HCEC 1CT (cell line): ENCODE measurements around the gene HYAL3.

Experiments
- DNase-seq: peaks from one replicate; pipeline ENCODE4 v3.0.0-alpha.2; 2017

HYAL3 gene

DNA sequence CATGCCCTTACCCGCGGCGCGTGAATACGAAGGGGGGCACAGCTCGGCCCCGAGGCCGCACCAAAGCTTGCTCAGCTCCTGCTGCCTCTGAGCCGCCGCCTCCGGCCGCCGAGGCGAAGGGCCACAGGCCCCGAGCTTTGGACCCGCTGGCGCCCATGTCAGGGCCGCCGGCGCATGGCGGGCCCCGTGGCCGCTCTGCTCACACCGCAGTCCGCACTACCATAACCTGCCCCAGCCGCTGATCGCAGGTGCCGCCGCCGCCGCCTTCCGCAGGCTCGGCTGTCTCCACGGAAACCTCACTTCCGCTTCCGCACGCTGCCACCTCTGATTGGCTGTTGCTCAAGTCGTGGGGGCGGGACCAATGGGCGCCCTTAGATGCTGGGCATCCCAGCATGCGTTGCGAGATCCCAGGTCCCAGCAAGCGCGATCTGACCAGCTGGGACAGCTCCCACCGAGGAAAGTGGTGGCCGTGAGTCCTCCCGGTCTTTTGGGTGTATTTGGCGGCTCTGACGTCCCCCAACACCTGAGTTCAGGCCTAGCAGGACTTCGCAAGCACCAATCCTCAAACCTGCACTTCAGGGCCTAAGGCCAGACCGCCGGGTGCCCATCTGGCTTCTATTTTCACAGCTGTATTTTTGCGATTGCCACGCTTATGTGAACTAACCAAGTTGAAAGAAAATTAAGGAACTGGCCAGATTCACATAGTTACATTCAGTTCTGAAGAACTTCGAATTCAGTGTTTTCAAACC lies 28.9 kb upstream of the HYAL3 start, which contains the start of gene TUSC2:
TUSC2 (minus strand) TSS at position 281 of the 749 bp plus-strand sequence; CDS start at position 157, 124 bp downstream.
- DNase-seq, result peak; percentile 94

DNA sequence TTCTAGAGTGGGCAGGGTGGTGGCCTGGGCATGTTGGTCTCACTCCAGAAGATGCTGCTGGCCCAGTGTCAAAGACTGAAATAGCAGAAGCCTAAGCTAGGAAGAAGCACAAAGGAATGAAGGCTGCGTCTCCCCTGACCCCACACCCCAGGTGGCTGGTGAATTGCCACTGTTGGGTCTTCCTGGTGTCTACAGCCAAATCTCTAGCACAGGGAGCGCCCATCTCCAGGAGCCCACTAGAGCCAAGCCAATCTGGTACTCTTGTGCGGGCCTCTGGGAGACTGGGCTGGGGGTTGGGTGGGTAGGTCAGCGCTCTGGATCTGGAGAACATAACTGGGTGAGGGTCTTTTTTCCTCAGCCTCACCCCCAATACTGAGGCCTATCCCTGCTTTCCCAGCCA lies 27.9 kb upstream of the HYAL3 start:
- no peak for DNase-seq

GRCh38 chr3:50326182-50326541 lies 27.0 kb upstream of the HYAL3 start:
- no peak for DNase-seq

DNA sequence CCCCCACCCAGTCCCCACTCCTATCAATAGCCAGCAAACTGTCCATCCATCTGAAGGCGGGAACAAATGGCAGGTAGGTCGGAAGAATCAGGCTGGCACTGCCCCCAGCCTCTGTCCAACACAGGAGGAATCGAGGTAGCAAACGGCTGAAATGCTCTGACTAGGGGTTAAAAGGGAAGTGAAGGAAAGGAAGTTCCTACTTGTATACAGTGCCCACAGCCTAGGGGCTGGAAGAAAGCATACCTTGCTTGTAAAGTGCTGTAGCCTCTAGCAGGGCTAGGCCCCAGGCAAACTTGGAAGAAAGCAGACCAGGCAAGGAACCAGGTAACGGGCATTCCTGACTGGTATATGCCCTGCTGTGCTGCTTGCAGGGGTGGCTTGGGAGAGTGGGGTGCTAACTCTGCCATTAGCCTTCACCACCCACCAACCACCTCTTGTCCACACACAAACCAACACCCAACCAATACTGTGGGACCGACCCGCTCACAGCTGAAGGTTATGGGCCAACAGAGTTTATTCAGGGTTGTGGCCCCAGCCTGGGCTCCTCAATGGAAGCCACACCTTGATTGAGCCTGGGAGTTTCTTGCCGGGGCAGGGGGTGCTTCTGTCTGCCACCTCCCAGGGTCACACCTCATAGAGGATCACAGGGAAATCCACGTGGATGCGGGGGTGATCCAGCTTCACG lies 26.4 kb upstream of the HYAL3 start:
- DNase-seq, result no peak

DNA sequence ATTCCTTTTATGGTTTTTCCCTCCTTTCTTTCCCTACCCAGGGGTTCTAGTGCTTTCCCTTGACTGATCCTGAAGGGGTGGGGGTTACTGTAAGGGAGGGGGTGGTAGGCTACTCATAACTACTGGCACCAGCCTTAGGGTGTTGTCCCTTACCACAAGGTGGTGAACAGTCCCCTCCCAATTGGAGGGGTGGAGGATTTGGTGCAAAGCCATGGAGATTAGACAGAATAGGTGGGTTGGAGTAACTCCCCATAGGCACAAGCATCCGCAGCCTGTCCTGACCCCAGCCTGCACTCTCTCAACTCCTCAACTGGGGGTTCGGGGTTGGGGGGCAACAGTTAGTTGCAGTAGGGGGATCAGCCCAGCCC lies 25.9 kb upstream of the HYAL3 start:
- DNase-seq, result no peak

- peak; percentile 39 for DNase-seq
These were observed 25.3 kb upstream of the HYAL3 start for GRCh38 chr3:50324351-50325112.

- DNase-seq, result no peak
These were observed 24.5 kb upstream of the HYAL3 start for GRCh38 chr3:50323614-50324199.

DNA sequence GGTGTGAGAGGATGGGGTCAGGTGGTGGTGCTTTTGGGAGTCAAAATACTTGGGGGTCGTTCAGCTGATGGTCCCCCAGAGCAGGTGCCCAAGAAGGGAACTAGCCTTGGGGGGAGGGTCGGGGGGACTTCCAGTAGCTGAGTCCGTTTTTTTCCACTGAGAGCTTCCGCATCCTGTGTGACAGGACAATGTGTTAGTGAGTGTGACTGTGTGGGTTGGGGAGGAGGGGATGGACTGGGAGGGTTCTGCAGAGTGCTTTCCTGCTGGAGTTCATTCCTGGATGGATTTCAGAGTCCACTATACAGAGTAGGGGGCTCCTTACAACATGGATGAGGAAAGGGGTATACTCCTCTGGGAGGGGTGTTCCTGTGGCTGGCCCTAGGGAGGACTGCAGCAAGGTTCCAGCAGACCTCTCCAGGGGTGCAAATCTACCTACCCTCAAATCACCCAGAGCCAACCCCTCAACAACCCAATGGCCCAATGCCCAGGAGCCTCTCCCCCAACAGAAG lies 23.9 kb upstream of the HYAL3 start:
- DNase-seq, result no peak

DNA sequence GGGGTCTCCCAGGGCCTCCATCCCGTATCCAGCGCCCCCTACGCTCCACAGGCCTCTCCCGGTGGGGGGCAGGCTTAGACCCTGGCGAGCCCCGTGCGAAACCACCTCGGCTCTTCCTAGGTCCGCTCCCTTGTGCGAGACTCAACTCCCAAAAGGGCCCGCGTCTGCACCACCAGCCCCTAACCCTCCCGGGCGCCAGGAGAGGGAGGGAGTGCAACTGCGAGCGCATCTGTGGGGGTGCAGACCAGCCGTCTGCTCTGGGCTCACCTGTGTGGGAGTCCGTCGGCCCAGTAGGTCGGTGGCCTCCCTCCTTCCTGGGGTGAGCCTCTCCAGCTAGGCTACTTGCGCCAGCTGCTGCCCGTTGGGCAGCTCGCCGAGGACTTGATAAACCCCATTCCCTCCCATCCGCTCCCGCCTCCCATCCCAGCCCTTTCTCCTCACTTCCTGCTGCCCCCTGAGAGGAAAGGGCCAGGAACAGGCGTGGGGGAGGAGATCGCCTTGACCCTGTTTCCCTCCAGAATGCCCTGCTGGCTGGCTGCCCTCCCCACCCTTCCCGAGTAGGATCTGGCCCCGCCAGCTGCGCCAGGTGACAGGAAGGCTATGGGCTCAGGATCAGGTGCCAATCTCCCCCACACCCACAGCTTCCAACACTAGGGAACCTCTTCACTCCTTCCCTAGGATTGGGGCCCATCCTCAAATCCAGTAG lies 23.3 kb upstream of the HYAL3 start, which contains the start of gene HYAL2:
HYAL2 (minus strand) TSS at position 360 of the 706 bp plus-strand sequence. CDS start 2,256 bp downstream, outside the sequence.
- no peak for DNase-seq

- DNase-seq, result no peak
These were observed 22.8 kb upstream of the HYAL3 start for GRCh38 chr3:50322115-50322385.

- peak; percentile 91 for DNase-seq
These were observed 22.3 kb upstream of the HYAL3 start for GRCh38 chr3:50321336-50322114.

GRCh38 chr3:50320853-50321335 lies 21.7 kb upstream of the HYAL3 start:
- DNase-seq, result peak; percentile 40

- DNase-seq, result no peak
These were observed 20.9 kb upstream of the HYAL3 start for GRCh38 chr3:50319894-50320625.

GRCh38 chr3:50319181-50319893 lies 20.1 kb upstream of the HYAL3 start:
- DNase-seq, result no peak

- no peak for DNase-seq
These were observed 19.4 kb upstream of the HYAL3 start for GRCh38 chr3:50318615-50319014.

DNA sequence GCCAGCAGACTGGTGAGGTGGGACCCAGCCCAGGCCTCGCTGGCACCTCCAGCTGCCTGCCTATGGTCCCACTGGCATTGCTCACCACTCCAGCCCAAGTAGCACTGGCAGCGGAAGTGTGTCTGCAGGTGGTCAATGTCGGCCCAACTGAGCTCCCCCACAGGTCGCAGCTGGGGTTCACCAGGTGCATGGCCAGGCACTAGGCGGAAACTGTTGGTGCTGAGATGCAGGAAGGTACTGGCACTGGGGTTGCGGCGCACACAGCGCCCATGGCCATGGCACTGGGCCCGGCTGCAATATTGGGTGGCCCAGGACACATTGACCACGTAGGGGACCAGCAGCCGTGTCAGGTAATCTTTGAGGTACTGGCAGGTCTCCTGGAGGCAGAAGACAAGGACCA lies 19.0 kb upstream of the HYAL3 start:
- no peak for DNase-seq

DNA sequence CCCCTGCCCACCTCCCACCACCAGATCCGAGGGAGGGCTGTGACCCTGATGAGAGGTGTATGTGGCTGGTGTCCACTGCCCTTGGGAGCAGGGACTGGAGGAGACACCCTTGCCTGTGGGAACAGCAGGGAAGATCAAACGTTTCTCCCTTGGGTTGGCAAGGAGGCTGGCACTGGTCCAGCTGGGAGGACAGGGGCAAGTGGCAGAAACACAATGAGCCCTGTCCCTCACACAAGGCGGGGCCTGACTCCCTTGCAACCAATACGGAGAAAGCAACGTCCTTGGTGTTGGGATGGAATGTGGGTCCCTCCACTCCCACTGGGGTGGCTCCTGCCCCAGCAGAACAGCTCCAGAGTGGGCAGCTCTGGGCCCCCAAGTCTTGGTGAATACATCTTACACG lies 18.1 kb upstream of the HYAL3 start:
- DNase-seq, result no peak

DNA sequence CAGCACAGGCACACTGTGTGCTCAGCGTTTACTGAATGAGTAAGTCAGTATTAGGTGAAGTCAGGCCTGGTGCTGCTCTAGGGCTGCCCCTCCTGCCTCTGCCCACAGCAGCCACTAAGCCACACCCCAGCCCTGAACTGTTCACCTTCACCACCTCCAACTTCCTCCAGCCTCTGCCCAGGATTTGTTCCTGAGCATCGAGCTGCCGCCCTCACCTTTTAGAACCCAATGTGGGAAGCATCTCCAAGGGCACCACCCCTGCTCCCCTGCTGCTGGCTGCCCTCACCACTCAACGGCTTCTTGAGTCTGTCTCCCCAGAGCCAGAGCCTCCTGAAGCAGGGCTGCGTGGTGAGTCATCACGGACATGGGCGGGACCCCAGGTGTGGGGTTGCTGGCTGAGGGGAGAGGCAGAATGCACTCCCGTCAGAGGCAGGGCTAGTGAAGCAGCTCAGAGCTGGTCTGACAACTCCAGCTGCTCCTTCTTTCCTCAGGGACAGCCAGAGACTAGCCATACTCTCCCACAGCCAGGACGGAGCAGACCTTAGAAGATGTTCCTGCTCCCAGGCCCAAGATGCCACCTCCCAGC lies 17.5 kb upstream of the HYAL3 start:
- no peak for DNase-seq

- no peak for DNase-seq
These were observed 15.6 kb upstream of the HYAL3 start for GRCh38 chr3:50314816-50315215.

DNA sequence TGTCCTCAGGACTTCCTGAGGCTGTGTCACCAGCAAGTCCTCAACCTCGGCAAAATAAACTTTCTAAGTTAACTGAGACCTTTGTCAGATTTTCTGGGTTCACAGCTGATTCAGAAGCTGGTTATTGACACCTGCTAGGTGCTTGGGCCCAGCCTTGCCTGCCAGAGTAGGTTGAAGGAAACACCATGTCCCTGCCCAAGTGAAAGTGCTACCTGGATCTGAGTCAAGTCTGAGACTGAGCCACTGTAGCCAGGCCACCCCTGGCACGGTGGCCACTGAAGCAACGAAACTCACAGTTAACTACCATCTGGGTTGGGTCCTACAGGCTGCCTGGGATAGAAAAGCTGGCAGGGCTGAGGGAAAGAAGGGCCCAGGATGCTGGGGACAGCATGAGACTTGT lies 15.1 kb upstream of the HYAL3 start:
- DNase-seq, result no peak
